AG20443 (cell line): ENCODE results near the gene LAMC2.

ENCODE experiments used
- DNase-seq: peaks from one replicate; pipeline ENCODE4 v3.0.0; 2012; ENCODE audit warnings: low spot score, mixed read lengths

Gene LAMC2

DNA sequence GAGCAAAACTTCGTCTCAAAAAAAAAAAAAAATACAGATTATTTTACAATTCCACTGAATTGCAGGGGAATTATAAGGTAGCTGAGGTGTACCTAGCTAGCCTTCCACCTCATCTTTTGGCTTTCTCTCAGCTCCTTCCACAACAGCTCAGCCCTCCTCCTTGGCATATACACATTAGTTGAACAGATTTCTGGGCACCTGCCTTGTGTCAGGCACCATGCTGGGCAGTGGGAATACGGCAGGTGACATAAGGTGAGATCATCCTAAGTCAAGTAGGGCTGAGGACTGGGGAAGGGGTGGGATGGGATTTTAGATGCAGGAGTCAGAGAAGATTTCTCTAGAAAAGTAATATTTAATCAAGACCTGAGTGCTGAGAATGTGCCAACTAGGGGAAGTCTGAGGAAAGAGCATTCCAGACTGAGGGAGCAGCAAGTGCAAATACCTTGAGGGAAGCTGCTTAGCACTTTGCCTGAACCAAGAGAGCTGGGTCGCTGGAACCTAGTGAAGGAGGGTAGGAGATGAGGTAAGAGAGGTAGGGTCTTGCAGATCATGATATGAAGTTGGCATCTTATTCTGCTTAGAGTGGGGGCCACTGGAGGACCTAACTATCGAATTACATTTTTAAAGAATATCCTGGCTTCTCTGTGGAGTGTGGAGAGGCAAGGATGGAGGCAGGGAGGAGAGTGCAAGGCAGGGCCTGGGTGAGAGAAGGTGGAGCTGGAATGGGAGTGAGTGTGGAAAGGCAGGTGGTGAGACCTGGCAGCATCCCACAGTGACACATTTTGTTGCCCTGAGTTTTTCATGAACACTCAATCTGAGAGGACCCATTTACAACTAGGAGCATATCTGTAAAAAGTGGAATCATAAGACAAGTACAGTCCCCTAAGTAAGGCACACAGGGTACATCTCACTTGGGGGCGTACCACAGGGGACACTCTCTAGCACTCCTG lies 28.2 kb downstream of the LAMC2 start:
- no peak for DNase-seq

DNA sequence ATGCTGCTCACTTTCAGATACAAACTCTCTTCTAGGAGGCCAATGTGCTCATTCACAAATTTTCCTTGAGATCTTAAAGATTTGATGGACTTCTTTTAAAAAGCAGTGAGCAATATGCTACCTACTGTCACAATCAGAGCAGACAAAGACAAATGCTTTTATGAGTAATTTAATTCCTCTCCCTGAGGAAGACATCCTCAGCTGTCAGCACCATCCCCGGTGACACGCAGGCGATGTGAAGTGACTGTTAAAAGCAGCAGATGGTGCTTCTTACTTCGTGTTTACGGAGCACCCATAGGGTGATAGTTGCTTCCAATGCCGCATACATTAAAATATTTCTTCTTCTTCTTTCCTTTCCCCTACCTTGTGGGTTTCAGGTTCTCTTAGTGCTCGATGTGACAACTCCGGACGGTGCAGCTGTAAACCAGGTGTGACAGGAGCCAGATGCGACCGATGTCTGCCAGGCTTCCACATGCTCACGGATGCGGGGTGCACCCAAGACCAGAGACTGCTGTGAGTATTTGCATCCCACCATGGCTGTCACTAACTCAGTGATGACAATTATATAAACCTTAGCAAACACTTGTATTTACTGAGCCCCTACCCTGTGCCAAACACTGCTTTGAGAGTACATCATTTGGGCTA lies 29.1 kb downstream of the LAMC2 start:
- no peak for DNase-seq

DNA sequence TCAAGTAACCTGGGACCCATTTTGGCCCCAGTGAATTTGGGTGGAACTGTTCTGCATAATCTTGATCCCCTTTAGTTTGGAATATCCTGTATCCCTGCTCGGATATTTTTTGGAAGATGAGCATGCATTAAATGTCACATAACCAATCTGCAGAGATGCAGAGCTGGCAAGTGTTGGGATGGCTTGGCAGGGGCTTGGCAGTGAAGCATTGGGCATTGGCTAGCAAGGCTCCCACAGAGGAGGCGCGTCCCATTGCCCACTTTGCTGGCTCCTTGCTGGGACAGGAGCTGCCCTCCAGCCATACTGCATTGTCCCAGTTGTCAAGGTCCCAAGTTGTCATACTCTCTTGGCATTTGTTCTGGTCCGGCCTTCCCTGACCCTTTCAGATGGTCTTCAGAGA lies 29.9 kb downstream of the LAMC2 start:
- DNase-seq, result no peak

DNA sequence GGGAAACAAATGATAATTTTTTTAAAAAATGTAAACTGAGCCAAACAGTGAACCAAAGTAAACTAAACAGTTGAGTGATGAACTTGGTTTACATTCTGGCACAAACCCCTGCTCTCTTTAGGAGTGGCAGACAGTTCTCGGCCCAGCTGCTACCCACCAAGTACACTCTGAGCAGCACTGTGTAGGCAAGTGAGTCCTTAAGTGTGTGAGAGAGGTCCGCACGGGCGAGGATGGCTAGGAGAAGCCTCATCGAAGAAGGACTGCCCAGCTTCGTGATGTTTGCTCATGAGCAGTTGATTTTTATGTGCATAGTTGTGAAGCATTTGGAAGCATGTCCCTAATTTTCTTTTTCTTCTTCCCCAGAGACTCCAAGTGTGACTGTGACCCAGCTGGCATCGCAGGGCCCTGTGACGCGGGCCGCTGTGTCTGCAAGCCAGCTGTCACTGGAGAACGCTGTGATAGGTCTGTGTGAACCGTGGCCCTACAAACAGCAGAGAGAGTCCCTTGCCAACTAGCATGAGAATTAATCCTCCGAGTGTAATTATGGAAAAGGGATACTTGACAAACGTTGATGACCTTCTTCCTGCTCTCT lies 32.1 kb downstream of the LAMC2 start:
- no peak for DNase-seq

DNA sequence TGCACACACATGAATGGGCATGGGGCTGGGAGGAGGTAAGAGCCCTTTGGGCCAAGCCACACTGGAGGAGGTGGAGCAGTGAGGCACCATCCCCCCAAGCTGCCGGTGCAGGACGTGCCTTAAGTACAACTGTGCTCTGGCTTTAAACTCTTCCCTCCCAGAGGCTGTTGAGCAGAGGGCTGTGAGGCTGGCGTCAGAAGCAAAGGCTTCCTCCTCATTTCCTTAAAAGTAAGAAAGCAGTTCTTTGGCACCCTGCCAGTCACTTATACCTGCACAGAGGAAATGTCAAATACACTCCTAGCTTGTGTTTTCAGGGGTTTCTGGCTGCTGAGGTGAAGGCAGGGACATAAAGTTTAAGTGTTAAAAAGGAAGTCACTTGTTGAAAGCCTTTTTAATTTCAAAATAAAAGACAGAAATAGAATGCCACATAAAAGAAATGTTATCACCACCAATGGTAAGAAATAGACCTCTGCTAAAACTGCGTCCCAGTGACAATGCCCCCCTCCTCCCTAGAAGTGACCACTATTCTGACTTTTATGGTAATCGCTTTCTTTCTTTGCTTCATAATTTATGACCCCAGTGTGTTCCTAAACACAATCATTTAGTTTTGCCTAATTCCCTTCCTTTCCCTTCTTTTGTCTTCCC lies 33.0 kb downstream of the LAMC2 start:
- DNase-seq, result no peak

DNA sequence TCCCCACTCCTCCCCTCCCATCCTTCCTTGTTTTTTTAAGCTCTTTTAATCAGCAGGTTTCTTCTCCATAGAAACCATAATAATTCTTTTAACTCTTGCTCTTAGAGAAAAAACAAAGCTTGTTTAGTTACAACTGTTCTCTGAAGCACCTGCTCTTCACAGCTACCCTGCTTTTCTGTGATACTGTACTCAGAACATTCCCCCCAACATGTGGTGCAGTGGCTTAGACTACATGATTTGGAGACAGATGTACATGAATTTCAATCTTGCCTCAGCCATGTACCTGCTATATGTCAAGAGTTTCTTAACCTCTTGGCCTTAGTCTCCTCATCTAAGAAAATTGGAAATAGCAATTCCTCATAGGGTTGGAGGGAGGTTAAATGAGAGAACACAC lies 33.5 kb downstream of the LAMC2 start:
- no peak for DNase-seq

DNA sequence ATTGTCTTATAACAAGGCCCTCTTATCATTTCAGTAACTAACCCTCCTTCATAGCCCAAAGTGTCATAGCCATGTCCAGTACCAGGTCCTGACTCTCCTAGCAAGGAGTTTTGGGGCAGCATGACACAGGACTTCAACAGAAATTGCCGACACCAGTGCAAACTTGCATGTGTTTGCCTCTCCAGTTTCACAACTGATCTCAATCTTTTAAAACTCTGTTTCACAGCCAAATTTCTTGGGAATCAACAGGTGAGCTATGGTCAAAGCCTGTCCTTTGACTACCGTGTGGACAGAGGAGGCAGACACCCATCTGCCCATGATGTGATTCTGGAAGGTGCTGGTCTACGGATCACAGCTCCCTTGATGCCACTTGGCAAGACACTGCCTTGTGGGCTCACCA lies 36.8 kb downstream of the LAMC2 start:
- DNase-seq, result no peak

DNA sequence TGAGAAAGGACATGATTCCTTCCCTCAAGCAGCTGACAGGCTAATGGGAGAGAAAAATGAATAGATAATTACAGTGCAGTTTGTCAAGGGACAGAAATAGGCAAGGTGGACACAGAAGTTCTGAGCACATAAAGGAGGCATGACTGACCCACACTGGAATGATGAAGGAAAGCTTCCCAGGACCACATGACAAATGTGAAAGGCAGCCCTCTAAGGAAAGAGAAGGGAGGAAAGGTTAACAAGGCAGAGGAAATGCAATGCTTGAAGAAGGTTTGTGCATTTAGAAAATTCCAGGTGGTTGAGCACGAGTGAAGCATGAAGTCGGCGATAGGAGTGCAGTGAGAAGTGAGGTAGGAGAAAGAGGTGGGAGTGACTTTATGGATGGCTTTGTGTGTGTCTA lies 37.4 kb downstream of the LAMC2 start:
- DNase-seq, result peak; percentile 28

DNA sequence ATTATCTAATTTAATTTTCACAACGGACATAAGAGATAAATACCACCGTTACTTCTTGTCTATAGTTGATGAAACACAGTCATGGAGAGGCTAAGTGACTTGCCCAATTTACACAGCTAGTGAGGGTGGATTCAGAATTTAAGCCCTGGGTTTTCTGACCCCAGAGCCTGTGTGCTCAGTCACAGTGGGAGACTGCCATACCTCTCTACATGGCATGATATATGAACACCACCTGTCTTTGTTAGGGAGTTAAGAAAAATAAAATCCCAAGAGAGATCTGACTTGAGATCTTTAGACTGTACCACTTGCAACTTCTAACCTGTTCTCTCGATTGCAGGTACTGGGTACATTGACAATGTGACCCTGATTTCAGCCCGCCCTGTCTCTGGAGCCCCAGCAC lies 40.3 kb downstream of the LAMC2 start:
- DNase-seq, result no peak

DNA sequence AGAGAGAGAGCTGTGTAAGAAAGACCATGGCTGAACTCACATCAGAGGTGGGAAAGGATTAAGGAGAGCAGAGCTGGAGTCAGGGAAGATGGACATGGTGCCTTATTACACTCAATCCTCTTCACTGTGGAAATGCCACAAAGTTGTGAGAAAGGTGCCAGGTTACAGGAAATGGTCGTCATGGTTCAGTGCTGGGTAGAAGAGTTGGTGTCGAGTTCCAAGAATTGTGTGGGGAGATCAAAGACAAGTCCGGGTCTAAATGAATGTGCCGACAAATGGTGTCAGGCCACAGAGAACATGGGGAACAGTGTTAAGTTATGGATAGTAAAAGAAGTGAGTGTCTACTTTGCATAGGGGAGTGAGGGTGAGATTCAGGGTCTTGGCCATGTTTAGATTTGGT lies 40.9 kb downstream of the LAMC2 start:
- no peak for DNase-seq

DNA sequence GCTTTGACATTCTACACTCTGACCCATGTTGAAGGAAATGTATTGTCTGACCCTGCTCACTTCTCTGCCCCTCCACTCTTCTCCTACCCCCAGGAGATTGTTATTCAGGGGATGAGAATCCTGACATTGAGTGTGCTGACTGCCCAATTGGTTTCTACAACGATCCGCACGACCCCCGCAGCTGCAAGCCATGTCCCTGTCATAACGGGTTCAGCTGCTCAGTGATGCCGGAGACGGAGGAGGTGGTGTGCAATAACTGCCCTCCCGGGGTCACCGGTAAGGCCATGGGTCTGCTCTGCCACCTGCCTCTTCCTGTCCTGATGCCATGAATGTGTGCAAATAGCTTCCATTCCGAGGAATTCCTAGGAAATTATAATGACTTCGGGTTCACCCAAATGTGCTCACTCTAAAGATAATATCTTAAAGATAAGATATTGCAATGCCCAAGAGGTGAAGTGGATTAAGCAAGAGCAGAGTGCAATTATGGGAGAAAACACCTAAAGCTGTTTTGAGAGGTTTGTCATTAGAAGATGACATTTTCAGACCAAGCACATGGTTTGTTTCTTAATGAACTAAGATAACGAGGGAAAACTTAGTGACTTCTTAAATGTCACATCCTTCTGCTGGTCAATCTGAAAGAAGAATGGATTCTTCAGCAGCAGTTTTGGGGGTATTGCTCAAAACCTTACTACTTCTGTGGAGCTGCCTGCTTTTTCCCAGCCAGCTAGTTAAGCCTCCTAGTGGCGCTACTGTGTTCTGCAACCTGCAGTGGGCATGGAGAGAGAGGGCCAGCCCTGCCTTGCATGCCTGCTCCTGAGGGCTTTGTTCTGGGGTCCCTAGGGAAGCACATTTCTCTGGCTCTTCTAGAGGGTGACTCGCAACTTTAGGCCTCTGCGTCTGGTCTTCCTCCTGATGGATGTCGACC lies 41.6 kb downstream of the LAMC2 start:
- peak; percentile 72 for DNase-seq

DNA sequence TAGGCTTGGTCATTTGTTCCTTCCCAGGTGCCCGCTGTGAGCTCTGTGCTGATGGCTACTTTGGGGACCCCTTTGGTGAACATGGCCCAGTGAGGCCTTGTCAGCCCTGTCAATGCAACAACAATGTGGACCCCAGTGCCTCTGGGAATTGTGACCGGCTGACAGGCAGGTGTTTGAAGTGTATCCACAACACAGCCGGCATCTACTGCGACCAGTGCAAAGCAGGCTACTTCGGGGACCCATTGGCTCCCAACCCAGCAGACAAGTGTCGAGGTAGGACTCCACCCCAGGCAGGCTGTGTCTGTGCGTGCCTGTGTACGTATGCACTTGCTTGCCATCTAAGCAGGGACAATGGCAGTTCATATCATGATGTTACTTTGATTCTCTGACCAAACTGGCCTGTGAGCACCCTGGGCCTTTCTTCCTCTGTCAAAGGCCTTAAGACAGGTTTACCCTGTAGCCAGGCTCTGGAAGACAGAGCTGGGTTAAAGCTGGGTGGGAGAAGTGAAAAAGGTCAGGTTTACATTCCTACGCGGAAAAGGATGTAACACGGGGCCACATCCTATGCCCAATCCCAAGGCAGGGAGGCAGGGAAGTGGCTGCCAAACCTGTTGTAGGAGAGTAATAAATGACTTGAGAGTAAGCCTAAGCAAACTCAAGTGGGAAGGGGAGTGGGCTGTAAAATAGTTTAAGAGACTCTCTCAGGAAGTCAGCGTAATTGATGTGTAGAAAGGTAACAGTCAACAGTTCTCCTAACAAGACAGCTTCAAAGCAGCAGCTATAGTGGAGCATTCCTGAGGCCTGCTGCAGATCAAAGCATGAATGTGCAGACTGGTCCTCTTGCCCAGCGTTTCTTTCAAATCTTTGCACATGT lies 42.5 kb downstream of the LAMC2 start:
- no peak for DNase-seq

DNA sequence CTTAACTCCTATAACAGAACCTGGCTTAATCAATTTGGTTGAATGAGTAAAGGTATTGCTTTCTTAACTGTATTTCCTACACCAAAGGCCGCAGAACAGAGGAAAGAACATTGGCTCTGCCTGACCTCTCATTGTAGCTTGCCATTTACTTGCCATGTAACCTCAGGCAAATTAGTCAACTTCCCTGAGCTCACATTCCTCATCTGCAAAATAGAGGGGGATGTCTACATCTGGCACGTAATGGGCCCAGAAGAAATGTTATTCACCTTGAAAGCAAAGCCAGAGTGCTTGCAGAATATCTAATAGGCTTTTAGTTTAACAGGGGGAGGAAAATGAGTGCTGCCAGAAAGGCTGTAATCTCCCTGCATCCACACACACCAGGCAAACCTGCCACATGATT lies 44.3 kb downstream of the LAMC2 start:
- peak; percentile 22 for DNase-seq

DNA sequence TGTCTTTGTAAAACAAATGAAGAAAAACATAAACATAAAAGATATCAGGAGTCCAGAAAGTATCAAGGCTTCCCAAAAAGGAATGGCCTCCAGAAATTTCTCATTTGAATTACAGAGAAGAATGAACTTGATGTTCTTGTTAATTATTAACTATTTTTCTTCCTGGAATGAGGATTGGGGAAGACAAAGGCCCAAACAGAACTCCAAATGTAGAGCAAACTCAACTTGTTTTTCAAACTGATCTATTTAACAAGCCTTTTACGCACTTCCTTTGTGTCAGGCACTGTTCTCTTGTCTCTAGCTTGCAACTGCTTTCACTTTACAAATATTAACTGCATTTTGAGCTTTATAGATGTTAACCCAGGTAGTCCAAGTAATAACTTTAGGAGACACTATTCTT lies 45.5 kb downstream of the LAMC2 start:
- no peak for DNase-seq

DNA sequence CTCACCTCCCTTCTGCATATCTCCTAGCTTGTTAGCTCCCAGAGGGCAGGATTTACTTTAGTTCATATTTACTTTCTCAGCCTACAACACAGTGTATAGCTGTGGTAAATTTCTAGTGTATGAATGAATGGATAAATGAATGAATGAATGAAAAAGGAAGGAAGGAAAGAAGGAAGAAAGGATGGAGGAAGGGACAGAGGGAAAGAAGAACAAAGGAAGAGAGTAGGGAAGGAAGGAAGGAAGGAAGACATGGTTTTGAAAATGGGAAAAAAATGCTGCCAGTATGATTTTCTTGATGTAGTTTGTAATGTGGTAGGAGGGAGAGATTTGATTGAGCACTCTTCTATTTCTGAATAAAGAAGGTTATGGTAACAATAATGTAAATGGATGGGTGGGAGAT lies 47.0 kb downstream of the LAMC2 start:
- no peak for DNase-seq

DNA sequence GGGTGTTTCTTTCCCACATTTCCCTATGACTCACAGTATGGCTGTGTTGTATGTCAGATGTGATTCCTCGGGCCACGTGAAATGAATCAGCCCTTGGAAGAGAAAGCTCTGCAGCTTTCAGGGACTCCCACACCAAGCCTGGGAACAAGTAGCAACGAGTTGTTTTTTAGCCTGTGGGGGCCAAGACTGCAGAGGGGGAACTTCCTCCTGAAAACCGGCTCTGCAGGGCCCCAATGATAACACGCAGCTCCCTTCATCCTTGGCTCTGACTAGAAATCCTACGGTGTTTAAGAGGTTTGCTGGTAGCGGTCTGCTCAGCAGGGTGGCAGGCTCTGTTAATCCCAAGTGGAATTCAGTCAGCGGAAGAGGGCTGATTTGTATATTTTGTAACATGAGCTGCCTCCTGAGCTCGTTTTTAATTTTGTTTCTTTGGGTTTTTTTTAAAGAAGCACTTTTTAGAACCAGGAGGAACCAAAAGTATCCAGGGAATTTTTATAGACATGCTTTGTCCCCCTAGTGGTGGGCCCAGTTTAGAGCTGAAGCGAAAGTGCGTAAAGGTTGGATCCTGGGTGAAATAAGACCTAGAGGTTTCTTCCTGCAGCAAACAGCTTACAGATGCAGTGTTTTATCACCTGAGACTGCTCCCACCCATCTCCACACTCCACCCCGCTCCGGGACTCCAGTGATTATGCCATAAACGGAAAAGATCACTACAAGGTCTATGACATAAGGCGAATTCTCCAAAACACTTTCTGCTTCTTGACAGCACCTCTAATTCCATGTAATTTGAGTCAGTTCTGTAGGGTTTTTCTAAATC lies 48.8 kb downstream of the LAMC2 start:
- DNase-seq, result peak; percentile 93

DNA sequence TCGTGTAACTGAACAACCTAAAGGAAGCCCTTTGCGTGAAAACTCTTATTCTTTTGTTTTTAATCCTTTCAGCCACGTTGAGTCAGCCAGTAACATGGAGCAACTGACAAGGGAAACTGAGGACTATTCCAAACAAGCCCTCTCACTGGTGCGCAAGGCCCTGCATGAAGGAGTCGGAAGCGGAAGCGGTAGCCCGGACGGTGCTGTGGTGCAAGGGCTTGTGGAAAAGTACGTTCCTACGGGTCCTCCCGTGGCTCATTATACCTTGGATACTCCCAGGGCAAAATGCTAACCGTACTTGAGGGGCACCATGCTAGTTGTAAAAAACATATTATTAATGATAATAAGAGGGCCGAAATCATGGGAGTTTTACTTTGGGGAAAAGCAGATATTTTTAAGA lies 49.4 kb downstream of the LAMC2 start:
- no peak for DNase-seq

DNA sequence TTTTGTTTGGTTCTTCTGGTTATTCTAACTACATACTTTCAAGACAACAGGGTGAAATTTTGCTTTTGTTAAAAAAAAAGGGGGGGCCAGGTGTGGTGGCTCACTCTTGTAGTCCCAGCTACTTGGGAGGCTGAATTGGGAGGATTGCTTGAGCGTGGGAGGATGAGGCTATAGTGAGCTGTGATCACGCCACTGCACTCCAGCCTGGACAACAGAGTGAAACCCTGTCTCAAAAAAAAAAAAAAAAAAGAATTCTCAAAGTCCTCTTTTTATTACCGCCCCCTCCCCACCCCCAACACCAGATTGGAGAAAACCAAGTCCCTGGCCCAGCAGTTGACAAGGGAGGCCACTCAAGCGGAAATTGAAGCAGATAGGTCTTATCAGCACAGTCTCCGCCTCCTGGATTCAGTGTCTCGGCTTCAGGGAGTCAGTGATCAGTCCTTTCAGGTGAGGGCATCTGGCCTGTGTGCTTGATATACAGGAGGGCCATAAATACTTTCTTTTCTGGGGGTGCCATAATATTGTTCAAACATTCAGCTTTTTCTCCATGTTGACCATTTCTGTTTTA lies 50.2 kb downstream of the LAMC2 start:
- no peak for DNase-seq

DNA sequence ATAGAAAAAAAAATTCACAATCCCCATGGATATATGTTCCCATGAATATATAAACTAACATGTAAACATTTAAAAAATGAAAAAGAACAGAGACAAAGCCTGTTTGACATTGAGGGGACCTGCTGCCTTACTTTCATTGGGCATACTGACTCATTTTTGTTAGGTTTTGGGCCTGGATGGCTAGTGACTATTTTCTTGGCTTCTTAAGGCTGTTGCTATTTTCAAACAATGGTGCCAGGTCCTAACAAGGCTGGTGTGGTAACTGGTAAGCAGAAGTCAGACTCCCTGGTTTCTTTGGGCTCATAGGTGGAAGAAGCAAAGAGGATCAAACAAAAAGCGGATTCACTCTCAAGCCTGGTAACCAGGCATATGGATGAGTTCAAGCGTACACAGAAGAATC lies 51.0 kb downstream of the LAMC2 start:
- no peak for DNase-seq
